ACHN (cell line): ENCODE results near the gene ARL10.

Experiments used
- DNase-seq: peaks from one replicate; pipeline ENCODE4 v3.0.0-alpha.2; 2015
- in situ Hi-C: cut with HindIII; loops from 2 replicates; pipeline ENCODE4 v1.10.0; 2017; ENCODE audit warnings: low sequenced_read_pairs, low pct_ligation_motif_present, low pct_unique_long_range_greater_than_20kb

The ARL10 gene

DNA sequence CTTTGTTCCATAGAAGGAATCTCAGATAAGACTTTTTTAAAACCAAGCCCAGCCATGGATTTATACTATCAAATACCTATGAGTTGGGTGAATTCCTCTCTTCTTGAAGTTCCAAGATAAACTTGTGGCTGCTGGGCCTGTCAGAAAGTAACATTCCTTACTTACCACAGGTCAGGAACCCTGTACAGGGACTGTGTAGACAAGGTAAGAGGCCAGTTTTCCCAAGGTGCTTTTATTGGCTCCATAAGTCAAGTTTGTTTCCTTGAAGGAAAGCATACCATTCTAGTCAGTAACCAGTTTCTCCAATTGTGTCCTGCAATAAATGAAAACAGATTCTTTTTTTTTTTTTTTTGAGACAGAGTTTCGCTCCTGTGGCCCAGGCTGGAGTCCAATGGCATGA is 59.9 kb downstream of the ARL10 start:
- in situ Hi-C loops: no loop called here
- no peak for DNase-seq

DNA sequence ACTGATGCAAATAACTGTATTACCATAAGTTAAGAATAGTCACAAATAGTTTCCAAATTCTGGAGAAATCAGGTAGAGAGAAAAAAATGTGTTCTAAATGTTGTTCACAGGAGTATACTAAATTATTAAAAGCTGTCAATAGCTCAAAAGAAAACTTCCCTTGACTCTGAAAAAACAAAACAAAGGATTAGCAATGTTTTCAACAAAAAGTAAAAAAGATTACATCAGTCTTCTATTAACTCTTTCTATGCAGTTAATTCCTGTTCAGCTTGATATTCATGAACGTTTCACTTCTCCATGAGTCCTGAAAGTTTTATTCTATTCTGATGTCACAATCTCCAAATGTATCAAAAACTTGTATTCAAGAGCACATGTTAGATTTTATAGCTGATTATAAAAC is 60.5 kb downstream of the ARL10 start:
- DNase-seq: no peak
- in situ Hi-C loops: no loop called here

DNA sequence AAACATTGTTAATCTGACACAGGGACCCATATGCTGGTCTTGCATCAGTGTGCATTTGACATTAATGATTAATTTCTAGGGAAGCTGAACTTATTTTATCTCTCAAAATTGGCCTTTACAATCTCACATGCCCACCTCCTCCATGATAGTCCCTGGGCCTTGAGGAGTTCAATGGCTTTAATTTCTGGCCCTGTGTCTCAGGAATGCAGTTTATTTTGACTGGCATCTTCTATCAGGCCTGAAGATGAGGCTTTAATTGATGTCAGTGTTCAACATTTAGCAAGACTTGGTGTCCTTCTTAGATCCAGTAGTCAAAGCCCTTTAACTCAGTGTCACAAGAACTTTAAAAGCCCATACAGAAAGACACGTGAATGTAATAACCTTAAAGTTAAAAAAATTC is 61.6 kb downstream of the ARL10 start:
- in situ Hi-C loops: no loop called here
- DNase-seq: no peak

DNA sequence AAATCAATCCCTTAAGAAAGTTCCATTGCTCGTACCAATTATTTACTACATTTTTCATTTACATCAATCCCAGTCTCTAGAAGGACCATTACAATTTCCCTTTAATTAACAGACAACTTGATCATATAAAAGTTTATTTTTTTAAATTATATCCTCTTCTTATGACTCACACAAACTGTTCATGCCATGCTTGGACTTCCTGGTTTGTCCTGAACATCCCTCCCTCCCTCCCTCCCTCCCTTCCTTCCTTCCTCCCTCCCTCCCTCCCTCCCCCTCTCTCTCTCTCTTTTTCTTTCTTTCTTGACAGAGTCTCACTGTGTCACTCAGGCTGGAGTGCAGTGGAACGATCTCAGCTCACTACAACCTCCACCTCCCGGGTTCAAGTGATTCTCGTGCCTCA is 62.7 kb downstream of the ARL10 start:
- in situ Hi-C loops: no loop called here
- no peak for DNase-seq

DNA sequence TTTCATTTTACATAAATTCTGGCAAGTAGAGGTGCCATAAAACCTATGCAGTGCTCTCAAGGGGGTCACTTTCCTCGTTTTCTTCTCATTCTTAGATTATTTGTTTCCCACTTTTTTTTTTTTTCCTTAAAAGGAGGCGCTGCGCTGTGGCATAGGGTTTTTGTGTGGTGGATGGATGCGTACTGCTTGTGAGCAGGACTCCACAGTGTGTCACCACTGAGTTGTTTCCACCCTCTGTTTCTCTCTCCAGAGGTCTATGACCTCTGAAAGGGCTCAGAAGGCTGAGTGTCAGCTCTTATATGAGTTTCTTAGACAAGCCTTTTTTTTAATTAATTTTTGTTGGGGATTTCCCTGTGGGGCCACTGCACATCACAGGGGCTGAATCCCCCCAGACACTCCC is 64.7 kb downstream of the ARL10 start:
- DNase-seq: no peak
- in situ Hi-C loops: no loop called here
